Stimulated activated CD8-positive, alpha-beta memory T cell treated with anti-CD3 and anti-CD28 coated beads, Interleukin-15, amount 100 ng/mL, for 4 hours (primary cell): ENCODE data around the gene RIPK1.
"Not testable (repeated sequence)": the region's sequence is repeated elsewhere in the genome, so short reads cannot be mapped to it uniquely, and the experiment has no call there.

Experiments
- DNase-seq, 2 donors: peaks; one replicate each; pipeline ENCODE4 v3.0.0-alpha.2; 2020; ENCODE audit warnings: low read depth in 2 of 2

The RIPK1 gene

DNA sequence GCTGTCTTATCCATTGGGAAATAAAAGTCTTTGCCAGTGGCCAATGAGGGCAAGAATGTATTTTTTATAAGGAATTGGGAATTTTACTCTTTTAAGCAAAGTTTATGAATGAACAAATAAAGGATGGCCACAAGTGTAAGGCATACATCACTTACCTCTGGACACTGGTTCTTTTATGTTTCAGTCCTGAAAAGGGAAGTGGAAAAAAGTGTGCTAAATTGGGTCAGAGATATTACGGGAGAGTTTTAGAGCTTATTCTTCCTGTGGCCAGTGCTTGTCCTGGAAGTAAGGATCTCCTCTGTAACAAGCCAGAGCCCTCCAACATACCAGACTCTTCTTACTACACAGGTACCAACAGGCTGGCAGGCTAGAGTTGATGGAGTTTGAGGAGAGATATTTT lies 22.5 kb upstream of the RIPK1 start:
- no peak for DNase-seq

DNA sequence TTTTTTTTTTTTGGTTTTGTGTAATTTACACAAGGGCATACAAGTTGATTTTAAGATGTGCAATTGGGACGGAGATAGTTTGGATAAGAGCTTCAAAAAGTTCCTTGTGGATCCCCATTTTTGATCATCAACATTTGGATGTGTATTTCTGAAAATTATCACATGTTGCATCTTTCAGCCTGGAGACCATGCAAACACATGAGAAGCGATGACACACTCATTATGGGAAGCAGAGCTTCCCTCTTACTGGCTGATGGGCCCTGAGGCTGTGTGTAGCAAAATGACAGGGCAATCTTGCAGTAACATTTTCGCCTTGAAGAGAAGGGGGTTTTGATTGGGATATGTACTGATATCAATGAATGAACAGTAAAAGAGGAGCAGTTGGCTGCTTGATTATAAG lies 22.0 kb upstream of the RIPK1 start:
- no peak for DNase-seq

DNA sequence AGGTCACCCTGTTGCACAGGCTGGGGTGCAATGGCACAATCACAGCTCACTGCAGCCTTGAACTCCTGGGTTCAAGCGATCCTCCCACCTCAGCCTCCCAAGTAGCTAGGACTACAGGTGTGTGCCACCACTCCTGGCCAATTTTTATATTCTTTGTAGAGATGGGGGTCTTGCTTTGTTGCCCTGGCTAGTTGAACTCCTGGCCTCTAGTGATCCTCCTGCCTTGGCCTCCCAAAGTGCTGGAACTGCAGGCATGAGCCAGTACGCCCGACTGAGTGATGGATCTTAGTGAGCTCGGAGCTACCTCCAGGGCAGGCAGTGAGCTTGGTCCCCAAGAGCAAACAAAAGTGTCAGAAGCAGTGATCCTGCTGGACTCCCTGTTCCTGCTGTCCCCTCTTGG lies 20.3 kb upstream of the RIPK1 start:
- not testable (repeated sequence) for DNase-seq

DNA sequence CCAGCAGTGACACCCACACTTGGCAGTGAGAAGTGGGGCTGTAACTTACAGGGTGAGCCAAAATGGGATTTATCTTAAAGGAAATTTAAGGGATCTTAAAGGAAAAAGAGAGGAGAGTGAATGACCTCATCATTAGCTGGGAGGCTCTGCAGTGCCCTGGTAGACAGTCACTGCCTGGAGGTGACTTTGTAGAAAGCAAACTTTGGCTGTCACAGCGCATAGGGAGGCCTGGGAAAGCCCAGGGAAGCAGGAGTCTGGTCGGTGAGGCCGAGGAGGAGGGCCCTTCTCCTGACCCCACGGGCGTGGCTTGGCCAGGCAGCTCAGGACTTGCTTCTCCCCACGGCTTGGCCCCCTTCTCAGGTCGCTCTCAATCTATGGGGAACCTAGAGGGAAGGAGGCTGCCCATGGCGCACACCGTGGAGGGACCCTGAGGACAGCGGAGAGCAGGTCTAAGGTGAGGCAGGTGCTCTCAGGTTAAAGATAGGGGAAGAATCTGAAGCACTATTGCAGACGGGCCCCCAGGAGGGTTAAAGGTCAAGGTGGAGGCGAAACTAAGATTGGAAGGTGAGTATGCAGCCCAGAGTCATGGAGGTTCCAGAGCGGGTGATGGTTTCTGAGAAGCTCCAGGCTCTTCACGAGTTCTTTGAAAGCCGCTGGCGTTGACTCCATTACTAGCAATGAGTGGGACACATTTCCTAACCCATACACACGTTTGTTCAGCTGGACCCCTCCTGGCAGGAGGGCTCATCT lies 15.6 kb upstream of the RIPK1 start:
- no peak for DNase-seq

DNA sequence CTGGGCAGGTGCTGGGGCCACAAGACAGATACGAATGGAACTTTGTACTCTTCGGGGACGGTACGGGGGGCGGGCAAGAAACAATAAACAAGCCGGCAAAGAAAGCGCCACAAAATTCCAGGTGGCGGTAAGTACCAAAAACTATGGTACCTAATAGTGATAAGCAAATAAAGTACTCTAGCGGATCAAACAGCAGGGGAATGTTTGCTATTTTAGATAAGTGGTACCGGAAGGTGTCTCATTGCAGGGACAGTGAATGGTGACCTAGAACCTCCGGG lies 15.1 kb upstream of the RIPK1 start:
- DNase-seq, result no peak

DNA sequence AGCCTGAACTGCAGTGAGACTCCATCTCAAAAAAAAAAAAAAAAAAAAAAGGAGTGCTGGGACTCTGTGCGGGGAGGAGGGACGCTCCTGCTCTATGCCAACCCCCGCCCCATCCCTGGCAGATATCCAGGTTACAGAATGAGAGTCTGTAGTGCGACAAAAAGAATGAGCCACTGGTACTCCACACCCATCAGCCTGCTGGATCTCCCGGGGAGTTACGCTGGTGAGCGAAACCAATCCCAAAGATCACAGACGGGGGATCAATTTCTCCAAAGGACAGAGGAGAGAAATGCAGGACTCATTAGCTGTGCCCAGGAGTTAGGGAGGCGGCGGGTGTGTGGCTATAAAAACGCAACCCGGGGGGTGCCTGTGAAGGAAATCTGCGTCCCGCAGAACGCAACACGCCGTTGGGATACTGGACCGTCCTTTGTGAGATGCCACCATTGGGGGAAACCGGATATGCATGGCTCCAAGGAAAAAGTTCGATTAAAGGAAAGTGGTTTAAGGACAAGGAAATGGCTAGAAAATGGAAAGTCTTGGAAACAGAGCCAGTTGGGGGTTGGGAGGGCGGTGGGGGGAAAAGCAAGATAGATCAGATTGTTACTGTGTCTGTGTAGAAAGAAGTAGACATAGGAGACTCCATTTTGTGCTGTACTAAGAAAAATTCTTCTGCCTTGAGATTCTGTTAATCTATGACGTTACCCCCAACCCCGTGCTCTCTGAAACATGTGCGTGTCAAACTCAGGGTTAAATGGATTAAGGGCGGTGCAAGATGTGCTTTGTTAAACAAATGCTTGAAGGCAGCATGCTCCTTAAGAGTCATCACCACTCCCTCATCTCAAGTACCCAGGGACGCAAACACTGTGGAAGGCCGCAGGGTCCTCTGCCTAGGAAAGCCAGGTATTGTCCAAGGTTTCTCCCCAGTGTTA lies 13.8 kb upstream of the RIPK1 start:
- DNase-seq, result not testable (repeated sequence)

DNA sequence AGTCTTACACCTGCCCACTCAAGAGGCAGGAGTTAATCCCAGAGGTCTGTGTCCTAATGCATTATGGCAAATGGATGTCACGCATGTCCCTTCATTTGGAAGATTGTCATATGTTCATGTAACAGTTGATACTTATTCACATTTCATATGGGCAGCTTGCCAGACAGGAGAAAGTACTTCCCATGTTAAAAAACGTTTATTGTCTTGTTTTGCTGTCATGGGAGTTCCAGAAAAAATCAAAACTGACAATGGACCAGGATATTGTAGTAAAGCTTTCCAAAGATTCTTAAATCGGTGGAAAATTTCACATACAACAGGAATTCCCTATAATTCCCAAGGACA lies 13.2 kb upstream of the RIPK1 start:
- not testable (repeated sequence) for DNase-seq

DNA sequence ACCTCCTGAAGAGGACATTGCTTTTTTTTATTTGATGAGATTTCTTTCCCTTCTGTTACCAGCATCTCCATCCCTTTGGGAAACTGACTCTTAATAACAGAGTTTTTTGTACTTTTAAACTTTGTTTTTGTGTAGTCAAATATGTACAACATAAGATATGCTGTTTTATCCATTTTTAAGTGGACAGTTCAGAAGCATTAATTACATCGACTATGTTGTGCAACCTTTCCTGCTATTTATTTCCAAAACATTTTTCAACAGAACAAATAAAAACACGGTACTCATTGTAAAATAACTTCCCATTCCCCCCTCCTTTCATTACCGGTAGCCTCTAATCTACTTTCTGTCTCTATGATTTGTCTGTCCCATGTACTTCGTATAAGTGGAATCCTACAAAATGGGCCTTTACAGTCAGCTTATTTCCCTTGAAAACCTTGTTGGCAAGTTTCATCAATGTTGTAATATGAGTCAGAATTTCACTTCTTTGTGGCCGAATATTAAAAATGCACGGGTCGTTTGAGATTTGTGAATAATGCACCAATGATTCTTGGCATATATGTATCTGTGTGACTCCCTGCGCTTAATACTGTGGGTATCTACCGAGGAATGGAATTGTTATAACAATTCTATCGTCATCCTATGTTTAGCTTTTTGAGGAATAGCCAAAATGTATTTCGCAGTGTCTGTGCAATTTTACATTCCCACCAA lies 11.1 kb upstream of the RIPK1 start:
- no peak for DNase-seq

DNA sequence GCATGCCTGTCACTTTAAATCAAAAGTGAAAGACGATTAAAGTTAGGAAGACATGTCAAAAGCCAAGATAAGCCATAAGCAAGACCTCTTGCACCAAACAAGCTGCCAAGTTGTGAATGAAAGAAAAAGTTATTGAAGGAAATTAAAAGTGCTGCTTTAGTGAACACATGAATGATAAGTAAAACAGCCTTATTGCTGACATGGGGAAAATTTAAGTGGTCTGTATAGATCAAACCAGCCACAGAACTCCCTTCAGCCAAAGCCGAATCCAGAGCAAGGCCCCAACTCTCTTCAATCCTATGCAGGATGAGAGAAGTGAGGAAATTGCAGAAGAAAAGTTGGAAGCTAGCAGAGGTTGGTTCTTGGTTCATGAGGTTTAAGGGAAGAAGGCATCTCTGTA lies 9.3 kb upstream of the RIPK1 start:
- DNase-seq, result no peak

DNA sequence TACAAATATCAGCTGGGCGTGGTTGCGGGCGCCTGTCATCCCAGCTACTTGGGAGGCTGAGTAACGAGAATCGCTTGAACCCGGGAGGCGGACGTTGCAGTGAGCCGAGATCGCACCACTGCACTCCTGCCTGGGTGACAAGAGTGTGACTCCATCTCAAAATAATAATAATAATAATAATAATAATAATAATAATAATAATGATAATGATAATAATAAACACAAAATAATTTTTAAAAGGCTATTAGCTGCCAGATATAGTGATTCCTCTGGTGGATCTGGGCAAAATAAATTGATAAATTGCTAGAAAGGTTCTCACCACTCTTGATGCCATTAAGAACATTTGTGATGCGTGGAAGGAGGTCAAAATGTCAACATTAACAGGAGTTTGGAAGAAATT lies 8.2 kb upstream of the RIPK1 start:
- not testable (repeated sequence) for DNase-seq

DNA sequence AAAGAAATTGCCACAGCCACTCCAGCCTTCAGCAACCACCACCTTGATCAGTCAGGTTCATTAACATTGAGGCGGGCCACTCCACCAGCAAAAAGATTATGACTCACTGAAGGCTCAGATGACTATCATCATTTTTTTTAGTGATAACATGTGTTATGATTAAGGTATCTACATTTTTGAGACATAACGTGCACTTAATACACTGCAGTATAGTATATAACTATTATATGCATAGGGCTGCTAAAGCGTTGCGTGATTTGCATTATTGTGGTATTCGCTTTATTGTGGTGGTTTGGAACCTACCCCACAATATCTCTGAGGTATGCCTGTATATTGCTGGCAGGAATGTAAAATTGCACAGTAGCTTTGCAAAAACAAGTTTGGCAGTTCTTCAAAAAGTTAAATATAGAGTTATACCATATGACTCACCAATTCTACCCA lies 6.8 kb upstream of the RIPK1 start:
- DNase-seq, result no peak

DNA sequence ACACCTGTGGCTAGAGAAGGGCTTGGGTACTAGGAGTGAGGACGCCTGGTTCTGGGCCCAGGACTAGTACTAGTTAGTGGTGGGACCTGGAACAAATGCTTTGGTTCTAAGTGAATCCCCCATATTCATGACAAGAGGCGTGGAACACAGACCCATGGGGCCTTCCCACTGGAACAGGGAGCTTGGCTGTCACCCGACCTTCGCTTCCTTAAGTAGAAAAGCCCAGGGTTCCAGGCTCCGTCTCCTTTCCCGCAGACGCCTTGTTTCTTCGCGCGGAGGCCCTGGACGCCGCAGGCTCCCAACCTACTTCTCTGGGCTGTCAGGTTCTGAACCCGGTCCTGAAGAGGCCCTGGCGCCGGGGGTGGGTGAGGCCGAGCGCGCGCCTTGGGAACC lies 5.0 kb upstream of the RIPK1 start:
- not testable (repeated sequence) for DNase-seq

DNA sequence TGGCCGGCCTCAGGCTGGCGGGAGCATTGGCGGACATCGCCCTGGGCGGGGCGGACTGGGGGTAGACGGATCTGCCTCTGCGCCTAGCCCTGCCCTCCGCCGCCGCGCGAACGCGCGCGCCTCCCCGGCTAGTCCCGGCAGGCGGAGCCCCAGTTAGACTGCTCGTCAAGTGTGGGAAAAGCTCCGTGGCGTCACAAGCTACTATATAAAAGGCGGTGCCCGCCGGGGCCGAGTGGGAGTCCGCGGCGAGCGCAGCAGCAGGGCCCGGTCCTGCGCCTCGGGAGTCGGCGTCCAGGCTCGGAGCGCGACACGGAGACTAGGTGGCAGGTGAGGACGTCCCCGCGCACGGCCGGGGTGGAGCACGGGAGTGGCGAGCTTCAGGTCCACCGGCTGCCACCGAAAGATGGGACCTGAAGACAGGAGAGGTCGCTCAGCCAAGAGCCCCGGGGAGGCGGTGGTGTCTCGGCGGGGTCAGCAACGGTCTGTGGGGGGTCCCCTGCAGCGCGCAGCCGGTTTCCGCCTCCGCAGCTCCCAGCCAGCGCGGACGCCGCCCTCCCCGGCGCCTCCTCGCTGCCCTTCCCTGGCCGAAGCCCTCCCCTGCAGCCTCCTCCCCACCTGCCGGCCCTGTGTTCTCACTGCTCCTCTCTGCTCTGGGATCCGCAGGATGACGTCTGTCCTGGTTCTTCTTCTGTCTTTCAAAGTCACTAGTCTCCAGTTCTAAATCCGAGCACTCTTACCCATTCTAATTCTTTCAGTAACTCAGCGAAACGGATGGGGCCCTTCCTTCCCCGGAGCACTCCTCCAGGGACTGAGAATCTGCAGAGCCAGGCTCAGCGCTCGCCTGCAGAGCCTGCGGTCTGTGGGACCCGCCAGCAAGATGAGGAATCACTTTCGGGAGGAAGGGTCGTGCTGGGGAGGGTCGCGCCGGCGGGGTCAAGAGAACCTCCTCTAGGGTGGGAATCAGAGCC lies 4.3 kb upstream of the RIPK1 start:
- peak; percentile 83 to 86 for DNase-seq

DNA sequence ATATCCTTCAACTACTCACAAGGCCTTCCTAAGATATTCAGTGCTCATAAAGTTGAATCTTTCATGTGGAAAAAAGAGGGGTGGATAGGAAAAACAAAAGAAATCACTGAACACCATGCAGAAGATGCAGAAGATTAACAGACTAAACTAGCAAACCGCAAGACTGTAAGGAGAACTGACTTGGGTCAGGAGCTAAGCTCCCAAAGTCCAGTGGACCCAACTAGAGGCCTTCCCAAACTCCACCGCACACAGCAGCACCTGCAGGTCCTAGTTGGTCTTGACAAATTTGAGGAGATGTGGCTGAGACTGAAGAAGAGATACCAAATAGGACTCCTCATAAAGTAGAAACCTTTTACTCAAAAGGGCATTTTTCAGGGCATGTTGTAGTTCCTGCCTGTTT lies 3.3 kb downstream of the RIPK1 start:
- DNase-seq, result no peak

DNA sequence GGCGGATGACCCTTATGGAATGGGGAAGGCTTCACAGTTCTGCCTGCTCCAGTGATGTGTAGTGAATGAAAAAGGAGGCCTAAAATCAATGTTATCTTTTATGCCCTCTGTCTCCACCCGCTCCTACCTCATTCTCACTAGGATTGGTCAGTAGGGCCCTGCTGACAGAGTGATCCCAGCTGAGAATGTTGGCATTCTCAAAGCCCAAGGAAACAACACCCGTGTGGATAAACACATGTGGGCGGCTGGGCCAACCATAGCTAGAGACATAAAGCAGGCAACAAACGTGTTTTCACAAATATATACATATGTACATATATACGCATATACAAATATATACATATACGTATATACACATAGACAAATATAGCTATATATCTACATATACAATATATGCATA lies 4.5 kb downstream of the RIPK1 start:
- no peak for DNase-seq

DNA sequence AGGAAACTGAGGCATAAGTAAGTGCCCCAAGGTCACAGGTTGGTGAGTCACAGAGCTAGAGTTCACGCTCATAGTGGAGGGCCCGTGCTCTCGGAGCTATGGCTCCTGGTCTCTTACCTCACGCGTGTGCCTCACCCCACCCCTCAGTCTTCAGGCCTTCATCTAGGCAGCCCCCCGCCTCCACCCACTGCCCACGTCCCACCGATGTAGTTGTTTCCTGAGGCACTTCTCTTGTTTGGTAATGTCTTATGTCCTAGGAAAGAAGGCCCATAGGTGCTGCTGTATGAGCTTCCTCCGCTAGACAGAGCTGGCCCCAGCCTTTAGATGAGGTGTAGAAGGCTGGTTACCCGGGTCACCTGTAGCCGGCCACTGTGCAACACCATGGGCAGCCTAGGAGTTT lies 5.1 kb downstream of the RIPK1 start:
- no peak for DNase-seq

DNA sequence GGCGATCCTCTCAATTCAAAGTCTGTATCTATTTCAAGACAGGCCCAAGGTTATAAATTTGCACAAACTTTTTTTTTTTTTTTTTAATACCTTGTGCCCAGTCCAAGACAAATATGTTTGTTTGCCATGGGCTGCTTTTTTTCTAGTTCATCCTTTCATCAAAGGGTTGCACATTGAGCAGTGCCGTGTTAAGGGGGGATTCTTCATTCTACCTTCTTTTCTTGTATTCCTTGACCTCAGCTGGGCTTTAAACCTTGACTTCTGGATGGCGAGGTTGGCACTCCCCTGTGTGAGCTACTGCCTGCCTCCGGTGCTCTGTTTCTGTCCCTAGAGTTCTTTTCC lies 7.4 kb downstream of the RIPK1 start:
- DNase-seq, result no peak

DNA sequence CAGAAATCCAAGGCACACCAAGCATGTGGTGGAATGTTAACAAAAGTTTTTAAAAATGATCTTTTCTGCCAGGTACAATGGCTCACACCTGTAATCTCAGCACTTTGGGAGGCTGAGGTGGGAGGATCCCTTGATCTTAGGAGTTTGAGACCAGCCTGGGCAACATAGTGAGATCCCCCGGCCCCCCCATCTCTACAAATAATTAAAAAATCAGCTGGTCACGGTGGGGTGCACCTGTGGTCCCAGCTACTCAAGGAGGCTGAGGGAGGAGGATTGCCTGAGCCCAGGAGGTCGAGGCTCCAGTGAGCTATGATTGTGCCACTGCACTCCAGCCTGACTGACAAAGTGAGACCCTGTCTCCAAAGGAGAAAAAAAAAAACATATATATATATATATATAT lies 8.0 kb downstream of the RIPK1 start:
- DNase-seq, result no peak

DNA sequence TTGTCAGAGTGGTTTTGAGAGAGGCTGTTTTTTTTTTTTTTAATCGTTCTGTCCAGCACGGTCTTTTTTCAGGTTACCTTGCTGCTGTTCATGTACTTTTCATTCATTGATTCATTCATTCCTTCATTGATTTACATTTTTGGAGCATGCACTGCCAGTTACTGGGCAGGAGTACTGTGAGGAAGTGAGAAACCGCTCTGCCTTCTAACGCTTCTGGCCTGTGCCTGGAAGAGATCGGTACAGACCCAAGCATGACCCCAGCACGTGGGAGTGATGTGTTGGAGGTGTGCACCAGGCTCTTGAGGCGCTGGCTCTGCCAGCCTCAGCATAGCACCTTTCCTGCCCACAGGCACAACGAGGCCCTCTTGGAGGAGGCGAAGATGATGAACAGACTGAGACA lies 9.1 kb downstream of the RIPK1 start:
- no peak for DNase-seq

DNA sequence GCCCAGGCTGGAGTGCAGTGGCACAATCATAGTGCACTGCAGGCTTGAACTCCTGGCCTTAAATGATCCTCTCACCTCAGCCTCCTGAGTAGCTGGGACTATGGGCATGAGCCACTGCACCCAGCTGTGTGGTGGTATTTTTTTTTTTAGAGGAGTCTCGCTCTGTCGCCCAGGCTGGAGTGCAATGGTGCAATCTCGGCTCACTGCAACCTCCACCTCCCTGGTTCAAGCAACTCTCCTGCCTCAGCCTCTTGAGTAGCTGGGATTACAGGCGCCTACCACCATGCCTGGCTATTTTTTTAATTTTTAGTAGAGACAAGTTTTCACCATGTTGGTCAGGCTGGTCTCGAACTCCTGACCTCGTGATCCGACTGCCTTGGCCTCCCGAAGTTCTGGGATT lies 10.7 kb downstream of the RIPK1 start:
- DNase-seq, result not testable (repeated sequence)

DNA sequence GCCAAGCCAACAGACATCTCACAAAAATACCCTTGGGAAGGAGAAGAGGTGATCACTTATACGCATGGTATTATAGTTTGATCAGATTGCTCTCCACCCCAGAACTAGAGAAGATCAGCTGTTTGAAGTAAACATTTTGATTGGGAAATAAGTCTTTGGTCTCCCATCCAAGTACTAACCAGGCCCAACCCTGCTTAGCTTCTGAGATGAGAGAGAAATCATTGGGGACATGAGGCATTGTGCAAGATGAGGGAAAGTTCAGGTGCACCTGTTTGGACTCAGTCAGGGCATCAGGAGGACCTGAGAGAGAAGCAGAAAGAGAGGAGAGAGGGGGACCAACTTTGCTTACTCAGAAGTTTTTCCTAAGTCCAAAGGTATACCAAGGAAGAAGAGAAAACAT lies 11.4 kb downstream of the RIPK1 start:
- no peak for DNase-seq

DNA sequence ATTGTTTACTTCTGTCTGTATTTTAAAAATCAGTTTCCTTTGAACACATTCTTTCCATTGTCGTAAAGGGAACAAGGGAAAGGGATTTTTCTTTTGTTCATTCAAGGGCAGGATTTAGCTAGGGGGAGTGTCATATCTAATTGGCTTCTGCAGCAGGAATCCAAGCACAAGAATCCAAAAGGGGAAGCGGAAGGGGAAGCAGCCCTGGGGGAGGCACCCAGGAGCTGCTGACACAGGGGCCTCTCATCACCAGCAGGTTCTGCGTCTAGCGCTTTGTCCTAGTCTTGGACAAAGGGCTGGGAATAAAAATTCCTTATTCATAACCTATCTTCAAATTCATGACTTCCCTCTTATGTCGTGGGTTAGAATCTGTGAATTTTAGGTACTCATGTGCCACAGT lies 13.7 kb downstream of the RIPK1 start:
- DNase-seq, result no peak
